ENCODE results near the gene GLT1D1.
"Not testable (repeated sequence)": the region's sequence is repeated elsewhere in the genome, so short reads cannot be mapped to it uniquely, and the experiment has no call there.

The GLT1D1 gene

DNA sequence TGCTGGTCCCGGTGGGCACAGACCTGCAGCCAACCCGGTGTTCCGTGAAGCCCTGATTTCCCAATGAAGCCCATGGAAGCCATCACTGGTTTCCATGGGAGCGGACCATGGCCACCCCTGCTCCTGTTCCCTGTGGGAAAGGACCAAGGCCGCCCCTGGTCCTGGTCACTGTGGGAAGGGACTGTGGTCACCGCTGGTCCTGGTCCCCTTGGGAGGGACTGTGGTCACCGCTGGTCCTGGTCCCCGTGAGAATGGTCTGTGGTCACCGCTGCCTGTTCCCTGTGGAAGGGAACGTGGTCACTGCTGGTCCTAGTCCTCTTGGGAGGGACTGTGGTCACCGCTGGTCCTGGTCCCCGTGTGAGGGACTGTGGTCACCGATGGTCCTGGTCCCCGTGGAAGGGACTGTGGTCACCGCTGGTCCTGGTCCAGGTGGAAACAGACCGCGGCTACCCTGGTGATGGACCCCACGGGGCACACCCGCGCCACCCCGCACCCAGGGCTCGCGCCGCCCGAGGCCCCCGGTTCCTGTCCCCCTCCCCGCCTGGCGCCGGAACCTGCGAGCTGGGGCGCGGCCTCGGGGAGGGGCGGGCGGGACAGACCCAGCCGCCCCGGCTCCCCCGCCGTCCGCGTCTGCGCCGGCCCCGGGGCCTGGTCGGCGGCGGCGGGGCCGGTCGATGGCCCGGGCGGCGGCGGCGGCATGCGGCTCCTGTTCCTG lies at the start of gene GLT1D1:
Gene GLT1D1, plus strand, starts transcription at position 594 of the 715 bp plus-strand sequence. Its CDS starts 104 bp downstream, at position 698.
- DNase-seq = no peak

DNA sequence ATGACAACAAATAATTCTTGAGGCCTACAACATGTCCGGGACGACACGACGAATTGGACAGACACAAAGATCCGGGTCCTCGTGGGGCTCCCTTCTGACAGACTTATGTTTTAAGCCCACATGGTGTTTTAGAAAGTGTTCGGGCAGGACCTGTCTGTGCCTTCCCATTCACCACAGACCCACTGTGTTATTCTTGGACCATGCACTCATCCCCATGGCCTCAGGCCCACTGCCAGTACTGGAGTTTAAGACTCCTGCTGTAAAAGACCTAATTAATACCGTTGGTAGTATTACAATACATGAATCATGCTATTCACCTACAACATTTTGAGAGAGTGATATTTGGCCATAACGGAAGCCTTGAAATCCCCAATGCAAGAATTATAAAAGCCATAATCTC lies 49.5 kb upstream of the GLT1D1 start:
- no peak for DNase-seq

DNA sequence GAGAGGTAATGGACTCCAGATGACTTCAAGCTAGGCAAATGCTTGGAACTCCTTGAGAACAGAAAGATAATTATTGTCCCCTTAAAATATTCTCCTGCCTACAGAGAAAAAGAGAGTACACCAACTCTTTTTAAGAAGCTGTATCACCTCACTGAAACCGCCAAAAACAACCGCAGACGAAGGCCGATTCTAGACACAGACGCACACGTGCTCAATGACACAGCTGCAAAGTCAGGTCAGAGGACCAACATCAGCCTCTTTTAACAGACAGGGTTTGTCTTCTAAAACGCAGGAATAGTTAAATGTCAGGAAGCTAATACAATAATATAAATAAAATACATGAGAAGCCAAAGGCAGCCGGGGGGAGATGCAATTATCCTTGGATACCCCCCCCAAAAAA lies 48.5 kb upstream of the GLT1D1 start:
- DNase-seq = no peak

DNA sequence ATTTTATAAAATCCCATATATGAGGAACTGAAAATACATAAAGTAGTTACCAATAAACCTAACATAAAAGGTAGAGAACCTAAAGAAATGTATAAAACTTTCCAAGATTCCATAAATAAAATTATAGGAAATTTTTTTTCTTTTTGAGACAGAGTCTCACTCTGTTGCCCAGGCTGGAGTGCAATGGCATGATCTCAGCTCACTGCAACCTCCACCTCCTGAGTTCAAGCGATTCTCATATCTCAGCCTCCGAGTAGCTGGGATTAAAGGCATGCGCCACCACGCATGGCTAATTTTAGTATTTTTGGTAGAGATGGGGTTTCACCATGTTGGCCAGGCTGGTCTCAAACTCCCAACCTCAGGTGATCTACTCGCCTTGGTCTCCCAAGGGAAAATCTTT lies 47.9 kb upstream of the GLT1D1 start:
- not testable (repeated sequence) for DNase-seq

DNA sequence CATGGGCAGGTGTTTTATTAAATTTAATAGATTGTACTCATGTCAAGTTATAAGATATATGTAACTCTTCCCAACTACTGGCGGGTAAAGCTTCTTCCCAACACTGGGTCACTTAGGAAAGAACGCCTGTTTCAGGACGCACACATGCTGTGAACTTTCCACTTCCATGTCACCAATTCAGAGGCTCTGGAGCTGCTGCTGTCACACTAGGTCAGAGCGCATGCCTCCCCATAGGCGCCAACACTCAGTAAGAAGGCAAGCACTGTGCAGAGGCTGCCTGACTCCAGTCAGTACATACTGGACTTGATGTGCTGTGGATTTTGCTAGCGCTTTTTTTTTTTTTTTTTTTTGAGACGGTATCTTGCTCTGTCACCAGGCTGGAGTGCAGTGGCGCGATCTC lies 46.7 kb upstream of the GLT1D1 start:
- no peak for DNase-seq

DNA sequence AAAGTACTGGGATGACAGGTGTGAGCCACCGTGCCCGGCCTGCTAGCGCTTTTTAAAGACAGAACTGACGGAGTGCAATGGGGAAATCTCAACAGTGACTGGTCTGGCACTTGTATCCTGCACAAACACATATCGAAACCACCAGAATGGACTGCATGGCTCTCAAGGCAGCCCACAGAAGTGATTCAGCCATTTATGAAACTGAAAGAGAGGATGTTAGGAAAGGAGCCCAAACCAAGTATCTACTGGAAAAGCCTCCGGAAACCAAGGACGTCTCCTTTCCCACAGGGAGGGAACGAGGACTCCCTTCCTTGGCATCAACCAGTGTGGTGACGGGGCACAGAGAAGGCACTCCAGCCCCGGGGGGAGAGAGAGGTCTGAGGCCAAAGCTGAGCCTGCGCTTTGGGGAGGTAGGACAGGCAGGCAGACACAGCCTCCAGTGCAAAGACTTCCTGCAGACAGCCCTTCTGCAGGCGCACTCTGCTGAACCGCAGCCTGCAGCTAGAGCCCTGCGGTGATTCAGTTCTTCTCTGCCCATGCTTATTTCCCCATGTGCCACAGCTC lies 46.0 kb upstream of the GLT1D1 start:
- peak; percentile 34 to 35 for DNase-seq

DNA sequence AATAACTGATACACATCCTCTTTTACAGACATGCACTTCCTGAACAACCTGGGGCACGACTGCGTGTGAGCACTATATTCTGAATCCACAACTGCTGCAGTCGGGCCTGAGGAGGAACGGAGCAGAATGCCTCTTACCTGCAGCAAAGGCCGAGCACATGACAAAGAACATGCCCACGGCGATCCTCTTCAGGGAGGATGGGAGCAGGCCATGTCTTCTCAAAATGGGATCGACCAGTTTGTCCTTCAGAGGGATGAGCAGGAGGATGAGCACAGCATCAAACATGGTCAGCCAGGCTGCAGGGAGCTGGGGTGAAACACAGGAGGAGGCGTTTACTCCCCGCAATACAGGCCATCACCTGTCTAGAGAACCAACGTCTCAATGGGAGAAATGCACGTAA lies 44.6 kb upstream of the GLT1D1 start:
- no peak for DNase-seq

DNA sequence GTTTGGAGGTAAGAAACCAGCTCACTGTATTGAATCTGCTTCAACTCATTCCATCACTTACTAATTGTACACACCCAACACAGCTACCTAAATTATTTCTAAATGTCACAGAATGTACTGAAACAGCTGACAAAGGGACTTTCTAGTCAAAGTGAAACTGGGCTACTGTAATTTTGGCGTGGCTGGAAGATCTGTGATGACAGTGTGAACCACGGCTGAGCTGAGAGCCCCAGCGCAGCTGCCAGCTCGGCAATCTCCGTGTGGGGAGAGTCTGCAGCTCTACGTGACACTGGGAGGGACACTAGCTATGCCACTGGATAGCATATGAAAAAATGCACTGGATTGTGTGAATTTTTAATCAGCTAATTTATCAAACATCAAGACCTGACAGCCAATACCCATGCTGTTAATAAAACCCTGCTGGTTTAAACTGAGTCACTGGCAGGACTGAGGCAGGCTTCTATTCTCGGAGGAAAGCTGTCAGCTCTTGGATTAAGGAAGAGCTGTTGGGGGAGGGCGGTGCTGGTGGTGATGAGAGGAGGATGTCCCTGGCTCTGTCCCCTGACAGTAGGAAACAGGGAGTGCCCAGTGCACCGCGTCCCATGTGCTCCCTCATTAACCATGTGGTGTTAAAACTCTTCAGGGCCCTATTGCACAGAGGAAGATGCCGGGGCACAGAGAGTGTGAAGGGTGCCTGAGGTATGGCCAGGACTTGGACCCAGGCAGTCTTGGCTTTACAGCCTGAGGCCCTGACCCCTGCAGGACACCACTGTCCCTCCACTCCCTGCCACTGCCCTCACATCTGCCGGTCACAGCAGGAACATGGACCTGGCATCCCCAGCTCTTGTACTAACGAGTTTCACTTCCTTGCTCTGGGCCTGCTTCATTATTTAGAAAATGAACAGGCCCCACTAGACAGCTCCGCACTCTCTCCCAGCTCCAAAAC lies 42.8 kb upstream of the GLT1D1 start:
- peak in 1 of 2 donors; percentile 51 for DNase-seq

DNA sequence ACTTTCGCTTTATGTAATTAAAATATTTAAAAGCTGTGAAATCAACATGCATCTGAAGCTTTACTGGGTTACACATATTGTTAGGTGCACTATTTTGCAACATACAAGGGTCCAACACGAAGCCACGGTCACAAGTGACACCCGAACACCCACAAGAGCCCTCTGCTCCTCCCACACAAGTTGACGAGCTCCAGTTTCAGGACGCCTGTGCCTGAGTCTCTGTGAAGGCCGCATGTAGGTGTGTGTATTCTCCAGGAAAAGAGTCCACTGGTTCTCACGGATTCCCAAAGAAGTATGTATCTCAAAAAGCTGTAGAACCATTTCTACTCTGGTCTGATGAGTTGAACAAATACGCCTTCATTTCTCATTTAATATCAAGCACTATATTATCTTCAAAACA lies 41.5 kb upstream of the GLT1D1 start:
- DNase-seq = no peak

DNA sequence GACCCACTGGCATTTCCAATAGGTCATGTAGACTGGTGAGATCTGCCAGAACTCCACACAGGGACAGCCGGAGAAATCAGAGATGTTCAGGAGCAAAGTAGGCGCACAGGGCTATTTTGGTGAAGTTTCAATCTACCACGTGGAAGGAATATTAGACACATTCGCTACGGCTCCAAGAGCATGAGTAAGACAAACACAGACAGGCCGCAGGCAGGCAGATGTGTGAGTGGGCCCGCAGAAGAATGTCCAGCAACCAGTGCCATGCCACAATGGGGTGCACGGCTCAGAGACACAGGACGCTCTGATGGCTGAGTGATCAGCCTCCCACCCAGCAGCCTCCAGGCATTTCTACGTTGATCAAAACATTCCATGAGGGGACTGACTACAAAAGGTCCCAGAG lies 39.9 kb upstream of the GLT1D1 start:
- no peak for DNase-seq

DNA sequence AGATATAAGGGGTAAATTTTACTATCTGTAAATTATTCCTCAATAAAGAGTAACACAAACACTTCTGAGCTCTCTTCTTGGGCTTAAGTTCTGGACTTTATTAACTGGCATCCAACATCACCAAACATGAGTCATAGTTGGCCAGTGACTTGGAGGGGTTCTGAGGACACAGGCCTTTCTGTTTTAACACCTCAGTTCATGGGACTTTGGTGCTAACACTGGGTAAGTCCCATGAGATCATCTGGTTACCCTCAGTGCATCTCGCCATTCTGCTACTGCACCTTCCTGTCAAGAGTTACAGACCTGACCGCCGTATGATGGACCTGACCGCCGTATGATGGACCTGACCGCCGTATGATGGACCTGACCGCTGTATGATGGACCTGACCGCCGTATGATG lies 39.4 kb upstream of the GLT1D1 start:
- no peak for DNase-seq

DNA sequence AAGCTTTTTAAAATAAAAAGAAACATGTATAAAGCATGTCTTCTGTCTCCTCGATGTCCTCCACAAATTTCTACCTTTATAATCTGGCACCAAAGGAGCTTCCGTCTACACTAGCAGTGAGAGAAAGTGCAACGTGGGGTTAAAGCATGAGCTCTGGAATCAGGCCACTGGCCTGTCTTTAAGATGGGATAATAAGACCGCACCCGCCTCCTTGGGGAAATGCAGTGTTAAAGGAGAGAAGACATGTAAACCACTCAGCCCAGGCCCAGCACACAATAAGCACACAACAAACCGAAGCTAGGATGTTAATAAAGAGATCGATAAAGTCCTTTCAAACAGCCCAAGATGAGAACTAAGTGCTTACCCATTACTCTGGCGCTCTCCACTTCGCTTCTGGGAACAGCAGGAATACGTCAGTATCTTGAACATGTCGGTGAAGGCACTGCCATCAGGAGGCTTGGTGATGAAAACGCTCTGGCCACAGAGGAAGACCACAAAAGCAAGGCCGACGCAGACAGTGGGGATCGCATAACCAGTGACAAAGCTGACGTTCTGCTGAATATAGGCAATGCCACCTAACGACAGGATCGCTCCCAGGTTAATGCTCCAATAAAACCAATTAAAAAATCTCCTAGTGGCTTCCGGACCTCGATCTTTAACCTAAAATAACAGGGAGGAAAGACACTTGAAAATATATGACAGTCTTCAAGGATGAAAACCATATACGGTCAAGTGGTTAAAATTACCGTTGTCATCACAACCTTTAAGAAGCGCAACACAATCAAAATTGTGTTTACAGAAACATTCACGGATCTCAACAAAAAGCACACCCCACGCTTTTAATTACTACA lies 38.6 kb upstream of the GLT1D1 start:
- no peak for DNase-seq

DNA sequence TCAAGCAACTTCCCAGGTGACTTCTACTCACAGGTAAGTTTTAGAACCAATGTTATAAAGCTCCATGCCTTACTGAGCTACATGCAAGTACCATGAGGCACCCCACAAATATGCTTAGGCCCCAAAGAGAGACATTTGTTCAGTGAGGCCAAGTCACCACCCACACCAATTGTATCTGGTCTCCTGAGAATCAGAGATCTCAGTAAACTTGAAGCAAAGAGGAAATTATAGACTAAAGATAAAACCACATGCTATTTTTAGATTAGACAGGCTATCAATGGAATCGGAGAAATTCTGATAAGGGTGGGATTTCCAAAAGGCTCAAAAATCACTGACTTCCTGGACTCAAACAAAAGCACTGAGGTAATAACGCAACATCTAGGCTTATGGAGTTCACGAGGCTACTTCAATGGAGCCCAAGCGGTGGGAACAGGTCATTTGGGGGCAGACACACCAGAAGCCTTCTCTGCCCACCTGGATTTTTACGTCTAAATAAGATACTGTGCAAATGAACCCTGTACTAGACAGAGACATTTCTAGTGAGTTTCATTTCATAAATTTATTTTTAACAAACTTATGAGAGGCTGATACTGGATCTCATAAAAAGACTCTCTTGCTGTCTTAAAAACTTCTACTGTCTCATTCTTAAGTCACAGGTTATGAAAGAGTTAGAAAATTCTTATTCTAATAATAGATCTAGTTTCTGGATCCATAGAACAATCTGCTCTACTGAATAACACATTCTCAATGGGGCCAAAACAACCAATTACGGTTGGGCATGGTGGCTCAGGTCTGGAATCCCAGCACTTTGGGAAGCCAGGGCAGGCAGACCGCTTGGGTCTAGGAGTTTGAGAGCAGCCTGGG lies 37.3 kb upstream of the GLT1D1 start:
- no peak for DNase-seq

DNA sequence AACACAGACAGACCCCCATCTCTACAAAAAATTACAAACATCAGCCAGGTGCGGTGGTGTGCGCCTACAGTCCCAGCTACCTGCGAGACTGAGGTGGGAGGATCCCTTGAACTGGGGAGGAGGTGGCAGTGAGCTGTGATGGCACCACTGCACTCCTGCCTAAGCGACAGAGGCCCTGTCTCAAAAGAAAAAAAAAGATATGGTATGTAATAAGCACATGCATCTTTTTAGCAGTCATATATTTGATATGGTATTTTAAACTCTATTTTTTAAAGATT lies 36.7 kb upstream of the GLT1D1 start:
- no peak for DNase-seq

DNA sequence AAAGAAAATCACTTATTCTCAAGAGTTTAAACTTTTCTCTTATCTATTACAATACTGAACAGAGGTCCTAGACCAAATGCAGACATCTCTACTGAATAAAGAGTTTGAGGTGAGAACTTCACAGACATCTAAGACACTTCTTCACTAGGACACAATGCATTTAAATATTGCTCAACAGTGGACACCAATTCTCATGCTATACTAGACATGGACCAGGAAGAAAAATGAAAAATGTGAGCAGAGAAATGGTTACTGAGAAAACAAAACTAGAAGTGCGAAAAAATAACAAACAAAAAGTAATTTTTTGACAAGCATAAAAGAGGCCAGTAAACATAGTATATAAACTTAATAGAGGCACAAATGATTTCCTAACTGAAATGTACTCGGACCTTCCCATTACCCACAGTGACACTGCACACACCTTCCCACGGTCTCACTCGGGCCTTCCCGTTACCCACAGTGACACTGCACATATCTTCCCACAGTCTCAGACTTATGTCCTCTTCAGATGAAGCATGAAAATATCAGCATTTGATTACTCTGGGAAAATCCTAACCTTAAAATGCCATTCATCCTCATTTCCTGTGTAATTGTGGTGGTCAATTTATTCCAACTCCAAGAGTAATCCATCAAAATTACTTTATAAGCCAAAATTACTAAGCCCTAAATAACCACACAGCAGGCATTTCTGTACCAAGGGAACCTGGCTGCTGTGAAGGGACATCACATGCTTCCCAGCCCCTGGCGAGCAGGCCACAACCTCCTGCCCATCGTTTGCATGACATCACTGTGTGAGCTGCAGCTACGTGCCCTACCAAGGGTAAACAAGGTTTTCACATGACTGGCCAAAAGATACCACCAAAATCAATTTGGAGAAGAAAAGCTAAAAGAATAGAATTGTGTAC lies 35.9 kb upstream of the GLT1D1 start:
- peak; percentile 20 to 52 for DNase-seq

DNA sequence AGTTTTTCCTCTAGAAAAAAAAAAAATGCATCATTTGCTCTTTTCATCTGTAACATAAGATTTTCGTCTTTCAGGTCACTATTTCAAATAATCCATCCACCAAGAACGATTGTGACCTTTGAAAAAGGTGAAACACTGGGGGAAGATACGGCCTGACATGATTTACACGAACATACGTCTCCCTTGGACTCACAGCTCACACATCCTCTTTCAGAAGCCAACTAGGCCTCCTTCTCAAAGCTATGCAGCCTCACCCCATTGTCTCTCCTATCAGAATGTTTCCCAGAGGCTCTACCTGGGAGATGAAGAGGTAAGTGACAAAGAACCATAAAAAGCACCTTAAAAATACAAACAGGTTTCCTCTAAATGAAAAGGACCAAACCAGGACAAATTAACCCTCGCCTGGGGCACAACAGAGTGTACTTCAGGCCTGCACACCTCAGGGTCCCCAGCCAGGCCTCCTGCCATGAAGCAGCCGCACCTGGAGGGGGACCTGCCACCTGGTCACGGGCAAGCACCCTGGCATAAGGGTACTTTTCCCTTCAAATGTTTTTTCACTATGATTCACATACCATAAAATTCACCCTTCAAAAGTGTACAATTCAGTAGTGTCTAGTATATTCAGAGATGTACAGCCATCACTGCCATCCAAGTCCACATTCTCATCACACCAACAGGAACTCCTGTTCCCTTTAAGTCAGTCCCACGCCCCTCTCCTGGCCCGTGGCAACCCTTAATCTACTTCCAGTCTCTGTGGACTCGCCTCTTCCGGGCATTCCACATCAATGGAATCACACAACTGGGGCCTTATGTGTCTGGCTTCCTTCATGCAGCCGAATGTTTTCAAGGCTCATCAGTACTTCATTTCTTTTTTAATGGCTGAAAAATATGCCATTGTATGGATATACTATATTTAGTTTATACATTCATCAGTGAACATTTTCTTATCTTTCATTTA lies 34.9 kb upstream of the GLT1D1 start:
- DNase-seq = no peak

DNA sequence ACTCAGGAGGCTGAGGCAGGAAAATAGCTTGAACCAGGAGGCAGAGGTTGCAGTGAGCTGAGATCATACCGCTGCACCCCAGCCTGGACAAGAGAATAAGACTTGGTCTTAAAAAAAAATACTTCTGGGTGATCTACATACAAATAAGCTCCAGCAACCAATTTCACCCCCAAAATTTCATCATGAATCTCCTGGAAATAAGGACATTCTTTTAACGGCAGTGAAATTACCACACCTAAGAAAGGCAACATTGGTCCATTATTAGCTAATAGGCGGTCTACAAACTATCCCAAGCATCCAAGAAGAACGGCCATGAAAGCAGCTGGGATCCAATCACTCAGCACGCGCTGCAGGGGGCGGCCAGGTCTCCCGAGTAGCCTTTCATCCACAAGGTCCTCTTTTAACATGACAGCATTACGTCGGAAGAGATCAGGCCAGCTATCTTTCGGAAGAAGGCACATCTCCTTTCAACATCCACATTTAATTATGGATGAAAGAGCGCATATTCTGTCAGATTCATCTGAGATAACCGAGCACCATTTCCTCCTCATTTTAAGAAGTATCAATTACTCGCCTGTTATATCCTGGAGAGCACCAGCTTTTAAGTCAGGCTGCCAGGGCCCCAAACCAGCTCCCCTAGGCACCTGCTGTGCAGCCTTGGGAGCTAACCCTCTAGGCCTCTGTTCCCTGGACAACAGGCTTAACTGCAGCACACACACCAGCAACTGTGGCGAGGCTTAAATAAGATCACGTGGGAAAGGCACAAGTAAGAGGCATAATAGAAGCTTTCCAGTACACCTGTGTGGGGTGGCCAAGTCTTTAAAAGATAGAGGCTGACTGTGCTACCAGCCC lies 33.8 kb upstream of the GLT1D1 start:
- no peak for DNase-seq

DNA sequence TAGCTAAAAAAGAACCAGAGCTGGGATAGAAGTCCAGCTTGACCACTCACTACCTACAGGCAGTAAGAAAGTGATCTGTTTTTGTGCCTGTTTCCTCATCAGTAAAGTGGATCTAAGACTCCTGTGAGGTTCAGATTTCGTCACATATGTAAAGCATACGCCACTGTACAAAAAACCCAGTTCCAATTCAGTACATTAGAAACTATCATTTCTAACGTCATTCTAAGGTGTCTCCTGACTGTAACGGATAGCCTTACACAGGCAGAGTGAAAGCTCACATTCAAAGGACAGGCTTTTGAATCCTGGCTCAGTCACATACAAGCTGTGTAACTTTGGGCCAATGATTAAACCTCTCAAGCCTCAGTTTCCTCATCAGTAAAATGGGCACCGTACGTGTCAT lies 33.0 kb upstream of the GLT1D1 start:
- no peak for DNase-seq
